Peyer's patch (tissue), 4 donors: Measurements from ENCODE around the gene TMEM178B.

Source experiments
- POLR2A ChIP-seq, 2 donors: fragments of 450-650 bp; IDR thresholded peaks; one replicate each; pipeline ENCODE4 v1.5.1; 2017; ENCODE audit warnings: antibody characterized with exemption in 2 of 2, mild to moderate bottlenecking in 2 of 2, moderate library complexity in 2 of 2
- TF ChIP-seq, protein P1 (sequence below), 6 experiments: fragments of 450-650 bp in 4 of 6; fragments of 200-600 bp in 2 of 6; sonication (generic) in 1 of 6; IDR thresholded peaks; one replicate each; pipeline ENCODE4 v1.5.1; 2017 to 2019; ENCODE audit warnings: antibody characterized with exemption in 6 of 6, mild to moderate bottlenecking in 3 of 6, moderate library complexity in 1 of 6

DNA sequence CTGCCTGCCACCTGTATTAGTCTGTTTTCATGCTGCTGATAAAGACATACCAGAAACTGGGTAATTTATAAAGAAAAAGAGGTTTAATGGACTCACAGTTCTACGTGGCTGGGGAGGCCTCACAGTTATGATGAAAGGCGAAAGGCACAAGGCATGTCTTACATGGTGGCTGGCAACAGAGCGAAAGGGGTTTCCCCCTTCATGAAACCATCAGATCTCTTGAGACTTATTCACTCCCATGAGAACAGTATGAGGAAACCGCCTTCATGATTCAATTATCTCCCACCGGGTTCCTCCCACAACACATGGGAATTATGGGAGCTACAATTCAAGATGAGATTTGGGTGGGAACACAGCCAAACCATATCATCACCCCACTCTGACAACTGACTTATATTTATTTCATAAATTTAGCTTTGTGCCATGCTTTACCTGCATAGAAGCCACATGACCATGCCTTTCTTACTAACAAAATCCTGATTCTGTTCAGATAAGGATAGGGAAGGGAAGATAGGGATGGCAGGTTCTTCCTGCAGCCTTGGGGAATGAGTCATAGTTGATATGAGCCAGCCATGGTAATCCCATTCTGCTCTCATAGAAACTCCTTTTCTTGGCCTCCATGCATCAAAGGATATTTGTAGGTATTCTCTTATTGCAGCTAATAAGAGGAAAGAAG is 286.0 kb downstream of the TMEM178B start:
- no peak for TF ChIP-seq POLR2A (IDR thresholded peaks at IDR 0.05)
- TF ChIP-seq, protein P1, sequence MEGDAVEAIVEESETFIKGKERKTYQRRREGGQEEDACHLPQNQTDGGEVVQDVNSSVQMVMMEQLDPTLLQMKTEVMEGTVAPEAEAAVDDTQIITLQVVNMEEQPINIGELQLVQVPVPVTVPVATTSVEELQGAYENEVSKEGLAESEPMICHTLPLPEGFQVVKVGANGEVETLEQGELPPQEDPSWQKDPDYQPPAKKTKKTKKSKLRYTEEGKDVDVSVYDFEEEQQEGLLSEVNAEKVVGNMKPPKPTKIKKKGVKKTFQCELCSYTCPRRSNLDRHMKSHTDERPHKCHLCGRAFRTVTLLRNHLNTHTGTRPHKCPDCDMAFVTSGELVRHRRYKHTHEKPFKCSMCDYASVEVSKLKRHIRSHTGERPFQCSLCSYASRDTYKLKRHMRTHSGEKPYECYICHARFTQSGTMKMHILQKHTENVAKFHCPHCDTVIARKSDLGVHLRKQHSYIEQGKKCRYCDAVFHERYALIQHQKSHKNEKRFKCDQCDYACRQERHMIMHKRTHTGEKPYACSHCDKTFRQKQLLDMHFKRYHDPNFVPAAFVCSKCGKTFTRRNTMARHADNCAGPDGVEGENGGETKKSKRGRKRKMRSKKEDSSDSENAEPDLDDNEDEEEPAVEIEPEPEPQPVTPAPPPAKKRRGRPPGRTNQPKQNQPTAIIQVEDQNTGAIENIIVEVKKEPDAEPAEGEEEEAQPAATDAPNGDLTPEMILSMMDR (IDR thresholded peaks at IDR 0.05): no peak
